B cell (primary cell): ENCODE measurements around the gene YPEL5. TPM values are rescaled to one million over a fixed set of nuclear protein-coding genes. Genes with fewer than 3 reads are reported as not detected.

Experiments used
- ATAC-seq: fragments of 200-7000 bp; cut with Tn5 transposase; one replicate; pipeline ENCODE4 v1.10.0; 2021; ENCODE audit warnings: low read depth, mild to moderate bottlenecking, moderate number of reproducible peaks, moderate library complexity
- CTCF ChIA-PET: fragments of 350-600 bp; sonication (Branson Sonifier 250); formaldehyde crosslinking; loops from one replicate; lab custom pipeline; 2021; ENCODE audit warnings: antibody characterized with exemption, inconsistent platforms; lab: Charles Lee
- POLR2A ChIA-PET: fragments of 350-600 bp; sonication (Branson Sonifier 250); formaldehyde crosslinking; loops from one replicate; lab custom pipeline; 2021; ENCODE audit warnings: antibody characterized with exemption; lab: Charles Lee
- DNase-seq: peaks from one replicate; pipeline ENCODE4 v3.0.0; 2013
- H2AFZ ChIP-seq: 2 replicates; pipeline ENCODE4 v1.6.1; 2012; ENCODE audit warnings: mild to moderate bottlenecking, low read depth, low read length; ENCODE audit not compliant: insufficient read depth, poor library complexity, severe bottlenecking
- H3K27ac ChIP-seq, 2 donors: 1 replicate in 1 of 2; 2 replicates in 1 of 2; pipeline ENCODE4 v1.5.1; 2012 to 2013; ENCODE audit warnings: low read length in 2 of 2, mild to moderate bottlenecking in 2 of 2, moderate library complexity in 1 of 2
- H3K27me3 ChIP-seq, 4 experiments: fragments of 200-600 bp in 1 of 4; sonication (generic) in 1 of 4; replicated peaks in 1 of 4; 1 replicate in 2 of 4; 2 replicates in 2 of 4; pipeline versions ENCODE4 v1.6.1 to v1.7.0; 2013 to 2016; ENCODE audit warnings: low read length in 3 of 4, mild to moderate bottlenecking in 2 of 4, mixed read lengths in 1 of 4, moderate library complexity in 1 of 4; ENCODE audit not compliant: insufficient read depth in 4 of 4, control insufficient read depth in 3 of 4; ENCODE audit errors: control extremely low read depth in 1 of 4
- H3K36me3 ChIP-seq, 2 experiments: replicated peaks in 1 of 2; 1 replicate in 1 of 2; 2 replicates in 1 of 2; pipeline versions ENCODE4 v1.6.1 to v1.7.1; 2013; ENCODE audit warnings: low read length in 1 of 2; ENCODE audit not compliant: insufficient read depth in 2 of 2, control insufficient read depth in 1 of 2; ENCODE audit errors: control extremely low read depth in 1 of 2, extremely low read depth in 1 of 2
- H3K4me1 ChIP-seq, 2 donors: fragments of 200-600 bp in 1 of 2; sonication (generic) in 1 of 2; 1 replicate in 1 of 2; 2 replicates in 1 of 2; pipeline versions ENCODE4 v1.5.1 to v1.6.1; 2013 to 2017; ENCODE audit warnings: low read length in 2 of 2; ENCODE audit not compliant: control insufficient read depth in 2 of 2, insufficient read depth in 2 of 2
- H3K4me2 ChIP-seq: replicated peaks from 2 replicates; pipeline ENCODE3; 2012; ENCODE audit warnings: mild to moderate bottlenecking, low read depth, low read length; ENCODE audit not compliant: poor library complexity, severe bottlenecking
- H3K4me3 ChIP-seq, 5 experiments: fragments of 200-600 bp in 1 of 5; sonication (generic) in 1 of 5; 1 replicate in 3 of 5; 2 replicates in 2 of 5; pipeline versions ENCODE4 v1.5.1 to v1.7.0; 2011 to 2016; ENCODE audit warnings: low read length in 4 of 5, mild to moderate bottlenecking in 4 of 5, low read depth in 2 of 5, control low read depth in 1 of 5, moderate library complexity in 1 of 5; ENCODE audit not compliant: insufficient read depth in 1 of 5; ENCODE audit errors: control extremely low read depth in 1 of 5, extremely low read depth in 1 of 5
- H3K79me2 ChIP-seq: fragments of 200-600 bp; sonication (generic); one replicate; pipeline ENCODE4 v1.6.0; 2016; ENCODE audit warnings: low read length; ENCODE audit not compliant: control insufficient read depth, insufficient read depth
- H3K9ac ChIP-seq: fragments of 200-600 bp; sonication (generic); 2 replicates; pipeline ENCODE4 v1.6.1; 2017; ENCODE audit warnings: mild to moderate bottlenecking, low read length, moderate library complexity
- H3K9me3 ChIP-seq, 3 donors: one replicate each; pipeline versions ENCODE4 v1.6.1 to v1.7.1; 2013; ENCODE audit warnings: low read length in 2 of 3; ENCODE audit not compliant: control insufficient read depth in 2 of 3, insufficient read depth in 1 of 3; ENCODE audit errors: control extremely low read depth in 1 of 3
- H4K20me1 ChIP-seq: 2 replicates; pipeline ENCODE4 v1.6.0; 2012; ENCODE audit warnings: mild to moderate bottlenecking, low read length; ENCODE audit not compliant: insufficient read depth, control insufficient read depth, poor library complexity, severe bottlenecking
- H3K27ac Mint-ChIP-seq: one replicate; pipeline ENCODE4 v1.8.0; 2021; ENCODE audit warnings: mixed read lengths
- H3K27me3 Mint-ChIP-seq: one replicate; pipeline ENCODE4 v1.8.0; 2021; ENCODE audit warnings: mixed read lengths
- H3K4me1 Mint-ChIP-seq: one replicate; pipeline ENCODE4 v1.8.0; 2021; ENCODE audit warnings: mixed read lengths
- H3K4me3 Mint-ChIP-seq: one replicate; pipeline ENCODE4 v1.8.0; 2021; ENCODE audit warnings: mixed read lengths
- H3K9me3 Mint-ChIP-seq: one replicate; pipeline ENCODE4 v1.8.0; 2022; ENCODE audit warnings: mixed read lengths; ENCODE audit not compliant: insufficient read depth
- CTCF ChIP-seq: fragments of 200-600 bp; IDR thresholded peaks from one replicate; pipeline ENCODE4 v1.8.0; 2022; ENCODE audit warnings: antibody characterized with exemption, mild to moderate bottlenecking
- EZH2 ChIP-seq: IDR thresholded peaks from 2 replicates; pipeline ENCODE4 v1.6.1; 2012; ENCODE audit warnings: borderline replicate concordance, low read depth, mild to moderate bottlenecking, moderate library complexity, low read length; ENCODE audit not compliant: insufficient read depth, poor library complexity, severe bottlenecking
- WGBS: methylation state at CpG from one replicate; pipeline ENCODE4 v1.1.5; 2013; ENCODE audit warnings: missing lambda C conversion rate; ENCODE audit not compliant: insufficient coverage; 5-methylcytosine and 5-hydroxymethylcytosine counted together
- intact Hi-C: fragments of 100-400 bp; cut with micrococcal nuclease; formaldehyde crosslinking; loops from one replicate; pipeline ENCODE4 v1.10.0; 2022
- polyA plus RNA-seq: library from polyadenylated mRNA; depleted of rRNA; stranded (reverse); fragments of >200 nt; gene quantifications from 2 replicates; pipeline ENCODE4 v1.2.3, GENCODE V29; 2012
- total RNA-seq, 2 donors: library from RNA; stranded (reverse); fragments of 120-200 nt in 1 of 2; gene quantifications; 1 replicate in 1 of 2; 2 replicates in 1 of 2; pipeline versions ENCODE4 v1.2.3 to v1.2.4, GENCODE V29; 2013 to 2022

YPEL5 gene
- total and polyA plus RNA-seq, 2 donors (not counting 1 experiment from before 2014, with no cell fraction given): 117 to 426 TPM

GRCh38 chr2:30112561-30112960 is 34.2 kb upstream of the YPEL5 start:
- Mint-ChIP-seq H3K27me3 (peaks cover 11% of the 10 kb centered on the region), H3K4me3 (no peak overlapping the region), H3K9me3 (no peaks in the 10 kb centered on the region), H3K4me1 (no peaks in the 10 kb centered on the region), H3K27ac (no peak overlapping the region)
- Histone ChIP-seq H3K4me3 (no peak overlapping the region), H3K9me3 (no peaks in the 10 kb centered on the region), H3K4me1 (no peaks in the 10 kb centered on the region), H3K27me3 (peaks cover 0 to 12% (median 1%) of the 10 kb centered on the region in 4 experiments), H3K9ac (no peak overlapping the region), H3K27ac (no peak overlapping the region), H4K20me1 (no peaks in the 10 kb centered on the region), H3K4me2 (no peak overlapping the region), H3K36me3 (no peaks in the 10 kb centered on the region), H2AFZ (no peak overlapping the region), H3K79me2 (no peaks in the 10 kb centered on the region)
- no peak for DNase-seq
- CTCF ChIA-PET: no interaction called here
- no peak for TF ChIP-seq EZH2
- no peak for TF ChIP-seq CTCF
- POLR2A ChIA-PET: no interaction called here
- intact Hi-C loops: no loop called here
- 92% methylated on average over 10 of the region's 10 CpGs for WGBS
- no peak for ATAC-seq

- Mint-ChIP-seq H3K27me3 (peaks cover 13% of the 10 kb centered on the region), H3K9me3 (no peaks in the 10 kb centered on the region), H3K4me3 (no peak overlapping the region), H3K4me1 (no peaks in the 10 kb centered on the region), H3K27ac (no peak overlapping the region)
- 87% methylated on average over 4 of the region's 5 CpGs for WGBS
- CTCF ChIA-PET: interaction anchor here (1.2 to 2.2 kb wide), 3 partner anchors 24 to 598 kb away, joined by 3 to 8 read pairs (median 5); no protein-coding TSS in a partner anchor
- H2AFZ ChIP-seq: no peak overlapping the region
- no peak overlapping the region for H3K4me2 ChIP-seq
- no peak overlapping the region for H3K27ac ChIP-seq
- H3K9ac ChIP-seq: no peak overlapping the region
- no peak overlapping the region for H3K4me3 ChIP-seq
- TF ChIP-seq CTCF (no peak), EZH2 (no peak)
- intact Hi-C loops: no loop called here
- no peaks in the 10 kb centered on the region for H3K79me2 ChIP-seq
- POLR2A ChIA-PET: interaction anchor here (0.7 kb wide), 1 partner anchor 1120 kb away, joined by 3 read pairs; no protein-coding TSS in a partner anchor
- no peaks in the 10 kb centered on the region for H4K20me1 ChIP-seq
- H3K36me3 ChIP-seq: no peaks in the 10 kb centered on the region
- no peaks in the 10 kb centered on the region for H3K4me1 ChIP-seq
- H3K27me3 ChIP-seq: peaks cover 0 to 19% (median 1%) of the 10 kb centered on the region in 4 experiments
- H3K9me3 ChIP-seq: no peaks in the 10 kb centered on the region
- DNase-seq (no peak), ATAC-seq (no peak)
Observed at GRCh38 chr2:30113617-30114293, 33.1 kb upstream of the YPEL5 start.
